OCI-LY3 (cell line): ENCODE results near the gene DLG1.

ENCODE experiments used
- EZH2phosphoT487 ChIP-seq: fragments of 200-600 bp; shearing (Covaris generic); IDR thresholded peaks from 2 replicates; pipeline ENCODE4 v1.6.1; 2018; ENCODE audit warnings: antibody characterized with exemption, mixed run types, low read depth
- TF ChIP-seq, protein P1 (sequence below): fragments of 200-600, 300-600 bp; sonication (generic); IDR thresholded peaks from 2 replicates; pipeline ENCODE4 v1.5.1; 2014; ENCODE audit warnings: antibody characterized with exemption, low read length, low read depth

DNA sequence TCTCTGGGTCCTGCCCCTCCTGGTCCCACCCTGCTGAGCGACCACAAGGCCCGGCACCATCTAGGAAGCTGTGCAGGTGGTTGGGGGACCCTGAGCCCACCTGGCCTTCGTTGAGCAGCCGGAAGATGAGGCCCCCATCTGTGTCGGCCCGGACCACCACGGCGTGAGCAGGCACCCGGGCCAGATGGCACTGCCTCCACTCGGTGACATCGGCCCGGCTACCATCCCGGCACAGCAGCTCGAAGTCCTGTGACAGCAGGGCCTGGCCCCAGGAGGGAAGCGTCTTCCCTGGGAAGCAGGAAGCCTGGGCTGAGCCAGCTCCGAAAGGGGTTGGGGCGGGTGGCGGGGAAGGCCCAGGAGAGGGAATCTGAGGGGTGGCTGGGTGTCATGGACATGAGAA, 281.4 kb downstream of the DLG1 start:
- TF ChIP-seq, protein P1, sequence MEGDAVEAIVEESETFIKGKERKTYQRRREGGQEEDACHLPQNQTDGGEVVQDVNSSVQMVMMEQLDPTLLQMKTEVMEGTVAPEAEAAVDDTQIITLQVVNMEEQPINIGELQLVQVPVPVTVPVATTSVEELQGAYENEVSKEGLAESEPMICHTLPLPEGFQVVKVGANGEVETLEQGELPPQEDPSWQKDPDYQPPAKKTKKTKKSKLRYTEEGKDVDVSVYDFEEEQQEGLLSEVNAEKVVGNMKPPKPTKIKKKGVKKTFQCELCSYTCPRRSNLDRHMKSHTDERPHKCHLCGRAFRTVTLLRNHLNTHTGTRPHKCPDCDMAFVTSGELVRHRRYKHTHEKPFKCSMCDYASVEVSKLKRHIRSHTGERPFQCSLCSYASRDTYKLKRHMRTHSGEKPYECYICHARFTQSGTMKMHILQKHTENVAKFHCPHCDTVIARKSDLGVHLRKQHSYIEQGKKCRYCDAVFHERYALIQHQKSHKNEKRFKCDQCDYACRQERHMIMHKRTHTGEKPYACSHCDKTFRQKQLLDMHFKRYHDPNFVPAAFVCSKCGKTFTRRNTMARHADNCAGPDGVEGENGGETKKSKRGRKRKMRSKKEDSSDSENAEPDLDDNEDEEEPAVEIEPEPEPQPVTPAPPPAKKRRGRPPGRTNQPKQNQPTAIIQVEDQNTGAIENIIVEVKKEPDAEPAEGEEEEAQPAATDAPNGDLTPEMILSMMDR: no peak
- TF ChIP-seq EZH2phosphoT487: no peak
